GM12878 (cell line): Measurements from ENCODE around the gene ZNF331. TPM values are rescaled to one million over a fixed set of nuclear protein-coding genes. Genes with fewer than 3 reads are reported as not detected.

ENCODE experiments used
- ATAC-seq: fragments of 200-7000 bp; cut with Tn5 transposase; 3 replicates; pipeline ENCODE4 v1.9.1; 2020; ENCODE audit warnings: mild to moderate bottlenecking, moderate library complexity
- BruUV-seq: library from RNA; stranded (reverse); fragments of 400-500 nt; replicated peaks from 2 replicates; lab custom pipeline; 2021; lab: Mats Ljungman, UMichigan
- CTCF ChIA-PET: fragments of 300-600 bp; sonication (Branson Sonifier 250); formaldehyde crosslinking; extraction: SDS; loops from one replicate; lab custom pipeline; 2021; ENCODE audit warnings: inconsistent platforms; lab: Yijun Ruan, JAX
- POLR2A ChIA-PET: fragments of 350-600 bp; formaldehyde crosslinking; extraction: SDS; loops from one replicate; lab custom pipeline; 2021; ENCODE audit warnings: inconsistent platforms; lab: Charles Lee
- RAD21 ChIA-PET: fragments of 300-600 bp; sonication (Branson Sonifier 250); formaldehyde crosslinking; loops from one replicate; lab custom pipeline; 2023; ENCODE audit warnings: antibody characterized with exemption; ENCODE audit not compliant: unreplicated experiment; lab: Charles Lee
- SMC1A ChIA-PET: fragments of 300-600 bp; sonication (Branson Sonifier 250); formaldehyde crosslinking; loops from one replicate; lab custom pipeline; 2023; ENCODE audit not compliant: unreplicated experiment, uncharacterized antibody; lab: Charles Lee
- DNase-seq: peaks from one replicate; pipeline ENCODE4 v3.0.0-alpha.2; 2011; ENCODE audit warnings: low read depth, low spot score
- FAIRE-seq: peaks from 3 replicates; lab custom pipeline; 2011; peaks lifted over from hg19 to GRCh38; lab: Jason Lieb, UNC
- H2AFZ ChIP-seq: 2 replicates; pipeline ENCODE4 v1.6.0; 2011; ENCODE audit warnings: low read depth, low read length, control low read depth; ENCODE audit not compliant: control insufficient read depth
- H3K27ac ChIP-seq: 2 replicates; pipeline ENCODE4 v1.5.1; 2011; ENCODE audit warnings: control low read depth; ENCODE audit not compliant: control insufficient read depth, insufficient read depth
- H3K27me3 ChIP-seq, 2 experiments: replicated peaks in 1 of 2; 2 replicates each; pipeline versions ENCODE4 v1.6.0 to v1.6.1; 2011; ENCODE audit warnings: low read length in 1 of 2; ENCODE audit not compliant: control insufficient read depth in 2 of 2, insufficient read depth in 2 of 2
- H3K36me3 ChIP-seq, 2 experiments: 2 replicates each; pipeline ENCODE4 v1.5.1; 2011; ENCODE audit warnings: low read length in 1 of 2; ENCODE audit not compliant: control insufficient read depth in 2 of 2, insufficient read depth in 2 of 2
- H3K4me1 ChIP-seq: 2 replicates; pipeline ENCODE4 v1.6.1; 2011; ENCODE audit warnings: mild to moderate bottlenecking, low read length, moderate library complexity, mixed read lengths; ENCODE audit not compliant: control insufficient read depth, insufficient read depth
- H3K4me2 ChIP-seq: 2 replicates; pipeline ENCODE4 v1.6.0; 2011; ENCODE audit warnings: control low read depth; ENCODE audit not compliant: control insufficient read depth, insufficient read depth
- H3K4me3 ChIP-seq: fragments of 200-600 bp; sonication (generic); 2 replicates; pipeline ENCODE4 v1.5.1; 2016
- H3K79me2 ChIP-seq: 2 replicates; pipeline ENCODE4 v1.6.0; 2011; ENCODE audit warnings: low read length; ENCODE audit not compliant: control insufficient read depth, insufficient read depth
- H3K9ac ChIP-seq: 2 replicates; pipeline ENCODE4 v1.8.0; 2011; ENCODE audit warnings: low read length, control low read depth, mixed read lengths; ENCODE audit not compliant: control insufficient read depth, insufficient read depth
- H3K9me3 ChIP-seq: replicated peaks from 3 replicates; pipeline ENCODE4 v1.5.1; 2011; ENCODE audit warnings: mild to moderate bottlenecking, low read length; ENCODE audit not compliant: control insufficient read depth, insufficient read depth
- H4K20me1 ChIP-seq: 2 replicates; pipeline ENCODE4 v1.6.0; 2011; ENCODE audit not compliant: control insufficient read depth, insufficient read depth
- CBFB ChIP-seq: IDR thresholded peaks from 2 replicates; pipeline ENCODE4 v1.6.1; 2016; ENCODE audit warnings: antibody characterized with exemption, low read depth
- EZH2 ChIP-seq: IDR thresholded peaks from 2 replicates; pipeline ENCODE4 v1.6.1; 2012; ENCODE audit warnings: low read depth, mild to moderate bottlenecking, control low read depth, inconsistent platforms, low read length, borderline replicate concordance; ENCODE audit not compliant: control insufficient read depth
- MEF2B ChIP-seq: fragments of 450-650 bp; IDR thresholded peaks from 2 replicates; pipeline ENCODE4 v1.6.1; 2018; ENCODE audit warnings: mild to moderate bottlenecking, moderate library complexity; ENCODE audit not compliant: partially characterized antibody, poor library complexity, severe bottlenecking
- NBN ChIP-seq: fragments of 450-650 bp; IDR thresholded peaks from 2 replicates; pipeline ENCODE4 v1.6.1; 2016
- NFIC ChIP-seq: IDR thresholded peaks from 2 replicates; pipeline ENCODE4 v1.6.1; 2012; ENCODE audit warnings: low read depth, mild to moderate bottlenecking, inconsistent platforms, low read length, moderate library complexity
- POLR2AphosphoS5 ChIP-seq: IDR thresholded peaks from 2 replicates; pipeline ENCODE4 v1.6.1; 2011; ENCODE audit warnings: mild to moderate bottlenecking, low read length, inconsistent platforms
- SREBF1 ChIP-seq: IDR thresholded peaks from 2 replicates; pipeline ENCODE4 v1.6.1; 2012; ENCODE audit warnings: mild to moderate bottlenecking, low read length
- YBX1 ChIP-seq: fragments of 450-650 bp; IDR thresholded peaks from 2 replicates; pipeline ENCODE4 v1.6.1; 2016; ENCODE audit warnings: antibody characterized with exemption
- ZBTB11 ChIP-seq: fragments of 450-650 bp; formaldehyde crosslinking; IDR thresholded peaks from 2 replicates; pipeline ENCODE4 v1.5.0; 2022; ENCODE audit warnings: mild to moderate bottlenecking, missing genetic modification characterization
- ZNF24 ChIP-seq: fragments of 450-650 bp; IDR thresholded peaks from 2 replicates; pipeline ENCODE4 v1.6.1; 2017; ENCODE audit warnings: antibody characterized with exemption, mild to moderate bottlenecking
- WGBS: methylation state at CpG from one replicate; pipeline ENCODE4 v1.1.6; 2016; ENCODE audit warnings: low lambda C conversion rate; ENCODE audit not compliant: insufficient replicate concordance, insufficient coverage; ENCODE audit errors: missing lambda C conversion rate; 5-methylcytosine and 5-hydroxymethylcytosine counted together
- in situ Hi-C: fragments of 300-500 bp; cut with MboI; formaldehyde crosslinking; loops from 9 replicates; pipeline ENCODE4 v1.14.3; 2018; ENCODE audit warnings: mixed read lengths
- intact Hi-C: fragments of 100-400 bp; cut with micrococcal nuclease; formaldehyde crosslinking; loops from one replicate; pipeline ENCODE4 v1.14.2; 2022; ENCODE audit not compliant: unreplicated experiment
- polyA plus RNA-seq, 11 experiments: library from polyadenylated mRNA; depleted of rRNA in 4 of 11; unstranded in 6 of 11; stranded (reverse) in 5 of 11; fragments of >200 nt; fragmentation: Nextera tagmentation in 4 of 11; fragmentation: Illumina TruSeq in 1 of 11; extraction: Ambion mirVana in 4 of 11; extraction: Trizol in 1 of 11; gene quantifications; 1 replicate in 1 of 11; 2 replicates in 10 of 11; pipeline versions ENCODE4 v1.2.1 to v1.2.3, GENCODE V29; 2011 to 2016; ENCODE audit warnings: inconsistent platforms in 2 of 11, missing spikeins in 2 of 11, low read depth in 1 of 11
- total RNA-seq, 4 experiments: library from RNA; depleted of rRNA in 3 of 4; stranded (reverse); fragments of >200 nt in 3 of 4; fragmentation: Illumina TruSeq in 1 of 4; extraction: Trizol in 1 of 4; gene quantifications; 2 replicates each; pipeline versions ENCODE4 v1.2.1 to v1.2.3, GENCODE V29; 2013 to 2021

The ZNF331 gene
- total and polyA plus RNA-seq, 10 of the 15 experiments (the other 5 are each of a cell fraction or from before 2014, with no cell fraction given): 2.6 to 11.5 (median 5.3) TPM

DNA sequence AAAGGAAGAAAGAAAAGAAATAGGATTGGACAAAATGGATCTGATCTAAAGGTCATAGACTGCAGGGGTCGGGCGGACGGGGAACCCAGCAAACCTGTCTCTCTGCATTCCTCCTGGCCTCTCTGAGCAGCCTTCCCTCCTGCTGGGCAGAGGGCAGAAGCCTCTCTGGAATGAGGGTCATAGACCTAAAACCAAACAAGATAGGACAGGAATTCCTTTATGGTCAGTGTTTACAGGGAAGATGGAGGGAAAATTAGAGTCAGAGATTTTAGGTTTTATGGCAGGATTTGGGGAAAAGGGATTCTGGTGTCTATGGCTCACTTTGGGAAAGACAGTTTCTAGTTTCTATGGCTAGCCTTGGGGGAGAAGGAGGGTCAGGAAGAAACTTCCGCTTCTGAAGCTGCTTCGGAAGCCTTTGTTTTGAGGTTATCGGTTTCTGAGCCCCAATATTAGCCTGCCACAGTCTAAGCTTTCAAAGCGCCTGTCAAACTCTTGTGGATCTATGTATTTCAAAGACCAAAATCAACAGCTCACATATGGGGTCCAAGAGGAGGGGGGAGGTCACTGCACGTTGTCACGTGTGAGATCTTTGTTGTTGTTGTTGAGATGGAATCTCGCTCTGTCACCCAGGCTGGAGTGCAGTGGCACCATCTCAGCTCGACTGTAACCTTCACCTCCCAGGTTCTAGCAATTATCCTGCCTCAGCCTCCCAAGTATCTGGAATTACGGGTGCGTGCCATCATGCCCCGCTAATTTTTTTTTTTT is 75.0 kb downstream of the ZNF331 start:
- BruUV-seq: no TSS peak
- Histone ChIP-seq H3K4me3 (no peak overlapping the region), H4K20me1 (no peaks in the 10 kb centered on the region), H3K4me1 (no peaks in the 10 kb centered on the region), H3K9ac (no peak overlapping the region), H2AFZ (no peak overlapping the region), H3K27ac (no peak overlapping the region), H3K36me3 (no peaks in the 10 kb centered on the region), H3K4me2 (no peak overlapping the region), H3K79me2 (no peaks in the 10 kb centered on the region), H3K27me3 (no peaks in the 10 kb centered on the region), H3K9me3 (no peaks in the 10 kb centered on the region; the same call in 2 of the 3 replicates)
- ChIA-PET SMC1A (no interaction called here), CTCF (no interaction called here), RAD21 (no interaction called here), POLR2A (no interaction called here)
- intact Hi-C loops (no loop called here), in situ Hi-C loops (no loop called here)
- TF ChIP-seq SREBF1 (no peak), NFIC (no peak), NBN (no peak), MEF2B (no peak), POLR2AphosphoS5 (no peak), ZBTB11 (CRISPR knock-in tag) (no peak), ZNF24 (no peak), YBX1 (no peak), CBFB (no peak), EZH2 (no peak)
- ATAC-seq (no peak), DNase-seq (no peak), FAIRE-seq (no peak)
- 59% methylated on average over 14 of the region's 14 CpGs for WGBS
